Stomach (tissue), 9 donors: ENCODE measurements around the gene PADI6. TPM values are rescaled to one million over a fixed set of nuclear protein-coding genes. Genes with fewer than 3 reads are reported as not detected.

Source experiments
- DNase-seq, 2 donors: peaks; one replicate each; pipeline versions ENCODE4 v3.0.0 to v3.0.0-alpha.2; 2013 to 2019
- H3K27ac ChIP-seq, 5 donors: fragments of 200-600 bp in 4 of 5; sonication (generic) in 4 of 5; one replicate each; pipeline ENCODE4 v1.5.1; 2013 to 2019; ENCODE audit warnings: mild to moderate bottlenecking in 1 of 5, moderate library complexity in 1 of 5
- H3K27me3 ChIP-seq, 3 donors: fragments of 200-600 bp; sonication (generic); one replicate each; pipeline ENCODE4 v1.5.1; 2017 to 2019; ENCODE audit warnings: mixed run types in 1 of 3
- H3K36me3 ChIP-seq, 4 donors: fragments of 200-600 bp; sonication (generic); 1 replicate in 3 of 4; 2 replicates in 1 of 4; pipeline ENCODE4 v1.5.1; 2016 to 2019
- H3K4me1 ChIP-seq, 4 donors: fragments of 200-600 bp; sonication (generic); one replicate each; pipeline ENCODE4 v1.5.1; 2016 to 2019
- H3K4me3 ChIP-seq, 4 donors: fragments of 200-600 bp; sonication (generic) in 3 of 4; one replicate each; pipeline ENCODE4 v1.5.1; 2016 to 2019; ENCODE audit warnings: mild to moderate bottlenecking in 1 of 4
- H3K9me3 ChIP-seq, 4 donors: fragments of 200-600 bp; sonication (generic); one replicate each; pipeline ENCODE4 v1.5.1; 2016 to 2019
- CTCF ChIP-seq, 7 experiments: fragments of 450-650 bp in 4 of 7; fragments of 200-600 bp in 3 of 7; sonication (generic) in 3 of 7; IDR thresholded peaks; one replicate each; pipeline ENCODE4 v1.5.1; 2016 to 2019; ENCODE audit warnings: antibody characterized with exemption in 7 of 7, control low read depth in 2 of 7, mild to moderate bottlenecking in 1 of 7
- EP300 ChIP-seq: sonication (generic); formaldehyde crosslinking; IDR thresholded peaks from one replicate; pipeline ENCODE4 v1.6.1; 2017; ENCODE audit warnings: antibody characterized with exemption
- POLR2A ChIP-seq, 4 donors: fragments of 450-650 bp; IDR thresholded peaks; one replicate each; pipeline ENCODE4 v1.6.1; 2016; ENCODE audit warnings: antibody characterized with exemption in 4 of 4, control low read depth in 2 of 4, mild to moderate bottlenecking in 1 of 4, moderate library complexity in 1 of 4
- POLR2AphosphoS5 ChIP-seq, 3 donors: sonication (generic); formaldehyde crosslinking; IDR thresholded peaks; one replicate each; pipeline ENCODE4 v1.6.1; 2016; ENCODE audit warnings: antibody characterized with exemption in 3 of 3
- WGBS, 5 donors: extraction: QIAGEN DNeasy Blood & Tissue Kit in 3 of 5; methylation state at CpG; one replicate each; pipeline versions ENCODE4 v1.1.5 to v1.1.7; 2013 to 2018; 5-methylcytosine and 5-hydroxymethylcytosine counted together
- intact Hi-C: fragments of 100-400 bp; cut with DNase I; formaldehyde crosslinking; loops from one replicate; pipeline ENCODE4 v1.15.1; 2023; ENCODE audit warnings: low total_unique reads
- polyA plus RNA-seq, 3 donors: library from polyadenylated mRNA; stranded (reverse); fragments of 200-250 nt; gene quantifications; one replicate each; pipeline ENCODE4 v1.2.3, GENCODE V29; 2013
- total RNA-seq, 5 donors: library from RNA; depleted of rRNA; stranded (reverse); fragments of >200 nt; gene quantifications; one replicate each; pipeline versions ENCODE4 v1.1.0 to v1.2.3, GENCODE V29; 2014 to 2016
- donor health status: healthy with polysubstance abuse.
- donor health status: Bipolar disorder and iron deficiency.
- donor health status: healthy.

Gene PADI6
- total and polyA plus RNA-seq, 8 donors: not detected

- no peak for TF ChIP-seq POLR2A (IDR thresholded peaks at IDR 0.05)
- TF ChIP-seq POLR2AphosphoS5 (IDR thresholded peaks at IDR 0.05): no peak
- TF ChIP-seq EP300: no peak
- no peak for TF ChIP-seq CTCF (IDR thresholded peaks at IDR 0.05)
- intact Hi-C loops: loop anchor here (10.0 kb wide), 1 partner anchor 1264 kb away; the partner anchor contains the start of gene PAX7
- 40 to 57% (median 45%) methylated on average over 2 of the region's 2 CpGs for WGBS, 5 donors
- no peaks in the 10 kb centered on the region for H3K4me1 ChIP-seq
- no peak for DNase-seq
- no peak overlapping the region for H3K4me3 ChIP-seq
- no peak overlapping the region for H3K27ac ChIP-seq
- H3K9me3 ChIP-seq: no peaks in the 10 kb centered on the region
- no peaks in the 10 kb centered on the region for H3K36me3 ChIP-seq
- peaks cover 0 to 58% (median 0%) of the 10 kb centered on the region in 3 donors for H3K27me3 ChIP-seq
These were observed 1.4 kb upstream of the PADI6 start for GRCh38 chr1:17370618-17371017.

DNA sequence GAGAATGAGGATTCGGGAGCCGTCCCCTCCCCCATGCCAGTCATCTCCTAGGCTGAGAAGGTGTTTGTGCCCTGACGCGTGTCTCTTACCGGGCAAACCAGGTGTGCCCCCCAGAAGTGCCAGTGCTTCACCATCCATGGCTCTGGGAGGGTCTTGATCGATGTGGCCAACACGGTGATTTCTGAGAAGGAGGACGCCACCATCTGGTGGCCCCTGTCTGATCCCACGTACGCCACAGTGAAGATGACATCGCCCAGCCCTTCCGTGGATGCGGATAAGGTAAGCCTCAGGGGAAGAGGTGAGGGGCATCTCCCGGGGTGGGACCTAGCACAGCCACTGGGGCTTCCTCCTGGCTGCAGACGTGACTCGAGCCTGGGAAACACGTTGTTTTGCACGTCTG is 959 bp downstream of the PADI6 start:
- no peak overlapping the region for H3K27ac ChIP-seq
- H3K36me3 ChIP-seq: no peaks in the 10 kb centered on the region
- 76 to 86% (median 79%) methylated on average over 18 of the region's 18 CpGs for WGBS, 5 donors
- H3K27me3 ChIP-seq: peaks cover 0 to 47% (median 3%) of the 10 kb centered on the region in 3 donors
- intact Hi-C loops: loop anchor here (10.0 kb wide), 1 partner anchor 1262 kb away; the partner anchor contains the start of gene PAX7
- no peak overlapping the region for H3K4me3 ChIP-seq
- DNase-seq: no peak
- TF ChIP-seq POLR2AphosphoS5 (IDR thresholded peaks at IDR 0.05) (no peak), POLR2A (IDR thresholded peaks at IDR 0.05) (no peak), CTCF (IDR thresholded peaks at IDR 0.05) (no peak), EP300 (no peak)
- no peaks in the 10 kb centered on the region for H3K4me1 ChIP-seq
- no peaks in the 10 kb centered on the region for H3K9me3 ChIP-seq

DNA sequence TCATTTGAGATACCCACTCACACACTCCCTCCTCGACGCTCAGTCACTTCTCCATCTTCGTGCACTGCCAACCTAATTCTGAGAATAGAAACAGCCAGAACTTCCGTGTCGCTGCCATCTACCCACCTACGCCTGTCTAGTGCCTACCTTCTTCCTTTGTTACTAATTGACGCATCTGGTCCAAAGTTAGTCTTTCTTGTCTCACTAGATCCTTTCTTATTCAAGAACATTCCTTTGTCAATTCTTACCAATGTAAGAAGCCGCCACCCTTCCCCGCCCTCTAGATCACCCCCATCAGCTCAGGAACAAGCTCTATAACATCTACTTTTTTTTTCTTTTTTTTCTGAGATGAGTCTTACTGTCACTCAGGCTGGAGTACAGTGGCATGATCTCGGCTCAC is 3.7 kb downstream of the PADI6 start:
- 86 to 94% (median 92%) methylated on average over 10 of the region's 10 CpGs for WGBS, 5 donors
- peaks cover 0 to 58% (median 8%) of the 10 kb centered on the region in 3 donors for H3K27me3 ChIP-seq
- intact Hi-C loops: loop anchor here (10.0 kb wide), 1 partner anchor 1259 kb away; the partner anchor contains the start of gene PAX7
- no peak overlapping the region for H3K27ac ChIP-seq
- H3K36me3 ChIP-seq: no peaks in the 10 kb centered on the region
- no peaks in the 10 kb centered on the region for H3K4me1 ChIP-seq
- DNase-seq: no peak
- H3K4me3 ChIP-seq: no peak overlapping the region
- no peak for TF ChIP-seq POLR2A (IDR thresholded peaks at IDR 0.05)
- no peak for TF ChIP-seq CTCF (IDR thresholded peaks at IDR 0.05)
- no peak for TF ChIP-seq POLR2AphosphoS5 (IDR thresholded peaks at IDR 0.05)
- no peak for TF ChIP-seq EP300
- no peaks in the 10 kb centered on the region for H3K9me3 ChIP-seq

- 18 to 27% (median 22%) methylated on average over 16 of the region's 16 CpGs for WGBS, 5 donors
- Histone ChIP-seq H3K27me3 (peaks cover 0 to 58% (median 10%) of the 10 kb centered on the region in 3 donors), H3K4me1 (no peaks in the 10 kb centered on the region), H3K27ac (no peak overlapping the region), H3K4me3 (no peak overlapping the region), H3K9me3 (no peaks in the 10 kb centered on the region), H3K36me3 (no peaks in the 10 kb centered on the region)
- no peak for TF ChIP-seq CTCF (IDR thresholded peaks at IDR 0.05)
- TF ChIP-seq POLR2A (IDR thresholded peaks at IDR 0.05): no peak
- no peak for TF ChIP-seq EP300
- no peak for TF ChIP-seq POLR2AphosphoS5 (IDR thresholded peaks at IDR 0.05)
- peak in 1 of 2 donors; percentile 34 for DNase-seq
- intact Hi-C loops: loop anchor here (10.0 kb wide), 1 partner anchor 1257 kb away; the partner anchor contains the start of gene PAX7
These were observed 5.4 kb downstream of the PADI6 start for GRCh38 chr1:17377325-17377953.
